Fibroblast of skin of back (primary cell): ENCODE results near the gene IL17RD.

Source experiments
- DNase-seq: peaks from one replicate; pipeline ENCODE4 v3.0.0-alpha.2; 2013

Gene IL17RD

GRCh38 chr3:57130571-57131209 is 34.5 kb downstream of the IL17RD start:
- peak; percentile 4 for DNase-seq

- no peak for DNase-seq
Observed at GRCh38 chr3:57128826-57129667, 36.1 kb downstream of the IL17RD start.

- peak; percentile 61 for DNase-seq
Observed at GRCh38 chr3:57127891-57128518, 37.1 kb downstream of the IL17RD start.

- DNase-seq: no peak
Observed at GRCh38 chr3:57126244-57126643, 38.9 kb downstream of the IL17RD start.

- DNase-seq: no peak
Observed at GRCh38 chr3:57120451-57121174, 44.5 kb downstream of the IL17RD start.

- no peak for DNase-seq
Observed at GRCh38 chr3:57120040-57120439, 45.1 kb downstream of the IL17RD start.

GRCh38 chr3:57118254-57118653 is 46.9 kb downstream of the IL17RD start:
- no peak for DNase-seq

- no peak for DNase-seq
Observed at GRCh38 chr3:57116501-57116900, 48.7 kb downstream of the IL17RD start.

GRCh38 chr3:57112206-57112605 is 52.9 kb downstream of the IL17RD start:
- DNase-seq: no peak

- no peak for DNase-seq
Observed at GRCh38 chr3:57110798-57111197, 54.4 kb downstream of the IL17RD start.

- DNase-seq: no peak
Observed at GRCh38 chr3:57110214-57110613, 54.9 kb downstream of the IL17RD start.

- no peak for DNase-seq
Observed at GRCh38 chr3:57109437-57110199, 55.5 kb downstream of the IL17RD start.

GRCh38 chr3:57108684-57109083 is 56.5 kb downstream of the IL17RD start:
- no peak for DNase-seq

GRCh38 chr3:57105585-57105984 is 59.6 kb downstream of the IL17RD start:
- no peak for DNase-seq

GRCh38 chr3:57100046-57100695 is 65.0 kb downstream of the IL17RD start:
- peak; percentile 69 for DNase-seq

GRCh38 chr3:57098418-57099310 is 66.5 kb downstream of the IL17RD start:
- DNase-seq: no peak

- DNase-seq: no peak
Observed at GRCh38 chr3:57097536-57097935, 67.6 kb downstream of the IL17RD start.

- DNase-seq: no peak
Observed at GRCh38 chr3:57095363-57095762, 69.8 kb downstream of the IL17RD start.

GRCh38 chr3:57094575-57094974 is 70.6 kb downstream of the IL17RD start:
- DNase-seq: peak; percentile 13

- no peak for DNase-seq
Observed at GRCh38 chr3:57093971-57094535, 71.1 kb downstream of the IL17RD start.
